ENCODE measurements around the gene ATF6B.
"Not testable (repeated sequence)": the region's sequence is repeated elsewhere in the genome, so short reads cannot be mapped to it uniquely, and the experiment has no call there.

Gene ATF6B

GRCh38 chr6:32081168-32081990 lies 46.7 kb downstream of the ATF6B start:
- peak; percentile 21 for DNase-seq (ENCODE audit: low read depth)

GRCh38 chr6:32079566-32080290 lies 48.3 kb downstream of the ATF6B start:
- DNase-seq (ENCODE audit: low read depth): no peak

- no peak for DNase-seq (ENCODE audit: low read depth)
Measured at GRCh38 chr6:32076321-32076809, 51.7 kb downstream of the ATF6B start.

- no peak for DNase-seq (ENCODE audit: low read depth)
Measured at GRCh38 chr6:32075781-32076180, 52.3 kb downstream of the ATF6B start.

- no peak for DNase-seq (ENCODE audit: low read depth)
Measured at GRCh38 chr6:32074996-32075532, 53.0 kb downstream of the ATF6B start.

- DNase-seq (ENCODE audit: low read depth): no peak
Measured at GRCh38 chr6:32073613-32074012, 54.4 kb downstream of the ATF6B start.

GRCh38 chr6:32073101-32073500 lies 54.9 kb downstream of the ATF6B start:
- no peak for DNase-seq (ENCODE audit: low read depth)

GRCh38 chr6:32070814-32071543 lies 57.1 kb downstream of the ATF6B start:
- DNase-seq (ENCODE audit: low read depth): no peak

GRCh38 chr6:32069878-32070515 lies 58.0 kb downstream of the ATF6B start:
- DNase-seq (ENCODE audit: low read depth): no peak

GRCh38 chr6:32069460-32069859 lies 58.6 kb downstream of the ATF6B start:
- DNase-seq (ENCODE audit: low read depth): no peak

GRCh38 chr6:32068867-32069266 lies 59.2 kb downstream of the ATF6B start:
- DNase-seq (ENCODE audit: low read depth): no peak

GRCh38 chr6:32068315-32068714 lies 59.7 kb downstream of the ATF6B start:
- DNase-seq (ENCODE audit: low read depth): not testable (repeated sequence)

GRCh38 chr6:32067521-32067920 lies 60.5 kb downstream of the ATF6B start:
- DNase-seq (ENCODE audit: low read depth): not testable (repeated sequence)

Data from CMK (cell line).